CD4-positive, alpha-beta T cell treated with Interleukin-1 beta for 1 hour (primary cell): ENCODE data around the gene HIC2.
"Not testable (repeated sequence)": the region's sequence is repeated elsewhere in the genome, so short reads cannot be mapped to it uniquely, and the experiment has no call there.

Experiments used
- DNase-seq, 2 donors: peaks; one replicate each; pipeline ENCODE4 v3.0.0-alpha.2; 2020 to 2022

HIC2 gene

DNA sequence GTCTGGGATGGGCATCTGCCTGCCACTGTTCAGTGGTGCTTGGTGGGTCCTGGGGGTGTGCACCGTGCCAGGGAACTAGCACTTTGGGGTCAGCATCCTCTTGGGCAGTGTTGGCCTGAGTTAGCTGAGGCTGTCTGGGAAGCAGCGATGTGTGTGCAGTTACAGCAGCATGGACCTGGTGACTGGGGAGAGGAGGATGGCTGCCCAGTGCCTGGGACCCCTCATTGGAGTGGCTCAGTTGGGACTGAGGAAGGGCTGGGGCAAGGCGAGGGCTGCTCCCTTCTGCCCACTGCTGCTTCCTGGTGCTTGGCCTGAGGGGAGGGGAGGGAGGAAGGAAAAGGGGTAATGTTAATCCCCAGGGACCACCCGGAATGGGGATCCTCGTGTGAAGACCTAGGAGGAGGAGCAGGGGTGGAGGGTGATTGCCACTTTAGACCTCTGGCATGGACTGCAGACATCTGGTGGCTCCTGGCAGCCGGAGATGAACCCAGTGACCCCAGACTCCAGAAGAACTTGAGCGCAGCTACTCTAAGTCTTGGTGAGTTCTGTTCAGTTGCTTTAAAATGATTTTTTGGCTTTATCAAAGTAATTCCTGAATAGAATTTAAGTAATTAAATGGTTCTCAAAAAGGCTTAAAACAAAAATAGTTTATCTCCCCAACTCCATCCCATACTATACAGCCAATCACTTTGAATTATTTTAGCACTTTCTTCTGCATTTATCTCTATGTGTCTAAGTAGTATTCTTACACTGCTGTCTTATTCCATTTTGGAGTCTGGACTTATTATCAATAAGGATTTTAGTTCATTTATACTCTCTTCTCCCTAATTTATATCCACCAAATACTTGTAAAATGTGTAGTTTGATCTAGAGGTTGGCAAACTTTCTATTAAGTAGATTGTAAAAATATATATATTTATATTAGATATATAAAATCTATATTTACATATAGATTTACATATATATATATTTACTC lies 34.7 kb downstream of the HIC2 start:
- DNase-seq, result no peak

DNA sequence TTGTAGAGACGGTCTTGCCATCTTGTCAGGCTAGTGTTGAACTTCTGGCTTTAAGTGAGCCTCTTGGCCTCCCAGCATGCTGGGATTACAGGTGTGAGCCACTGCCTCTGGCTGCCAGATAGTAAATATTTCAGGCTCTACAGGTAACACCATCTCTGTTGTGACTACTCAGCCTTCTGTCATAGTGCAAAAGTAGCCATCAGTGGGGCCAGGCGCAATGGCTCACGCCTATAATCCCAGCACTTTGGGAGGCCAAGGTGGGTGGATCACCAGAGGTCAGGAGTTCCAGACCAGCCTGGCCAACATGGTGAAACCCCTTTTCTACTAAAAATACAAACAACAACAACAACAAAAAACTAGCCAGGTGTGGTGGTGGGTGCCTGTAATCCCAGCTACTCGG lies 35.5 kb downstream of the HIC2 start:
- DNase-seq, result not testable (repeated sequence)

DNA sequence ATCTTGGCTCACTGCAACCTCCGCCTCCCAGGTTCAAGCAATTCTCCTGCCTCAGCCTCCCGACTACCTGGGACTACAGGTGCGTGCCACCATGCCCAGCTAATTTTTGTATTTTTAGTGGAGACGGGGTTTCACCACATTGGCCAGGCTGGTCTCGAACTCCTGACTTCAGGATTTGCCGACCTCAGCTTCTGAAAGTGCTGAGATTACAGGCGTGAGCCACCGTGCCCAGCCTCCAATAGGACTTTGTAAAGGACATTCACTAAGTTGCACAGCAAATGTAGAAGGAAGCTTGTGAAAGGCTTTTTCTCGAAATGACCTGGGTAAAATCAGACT lies 37.8 kb downstream of the HIC2 start:
- DNase-seq, result not testable (repeated sequence)

DNA sequence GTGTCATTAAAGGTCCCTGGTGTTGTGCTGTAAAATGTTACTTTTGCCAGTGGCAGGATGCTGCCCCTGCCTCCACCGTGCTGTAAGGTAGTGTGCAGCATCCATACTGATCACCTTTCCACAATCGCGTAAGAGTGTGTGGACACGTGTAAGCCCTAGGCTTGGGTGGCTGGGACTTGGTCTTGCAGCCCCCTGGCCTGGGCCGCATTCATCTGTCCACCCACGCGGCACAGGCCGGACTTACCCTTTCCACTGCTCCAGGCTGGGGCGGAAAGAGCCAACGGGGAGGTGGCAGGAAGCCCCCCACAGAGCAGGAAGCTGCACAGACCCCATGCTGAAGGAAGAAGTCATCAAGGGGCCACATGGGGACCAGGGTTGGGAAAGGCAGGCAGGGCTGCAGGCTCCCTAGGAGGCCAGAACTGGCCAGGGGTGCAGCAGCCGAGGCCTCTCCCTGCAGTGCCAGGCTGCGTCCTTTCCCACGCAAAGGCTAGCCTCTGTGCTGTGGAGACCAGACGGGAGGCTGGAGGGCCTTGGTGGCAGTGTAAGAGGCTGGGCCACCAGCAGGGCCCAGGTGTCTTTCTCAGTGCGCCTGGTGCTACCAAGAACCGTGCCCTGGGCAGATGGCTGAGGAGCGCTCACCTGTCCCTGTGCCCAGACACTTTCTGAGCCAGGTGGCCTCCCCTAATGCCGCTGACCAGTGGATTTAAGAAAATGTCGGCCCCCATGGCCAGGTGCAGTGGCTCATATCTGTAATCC lies 38.3 kb downstream of the HIC2 start:
- DNase-seq, result no peak

DNA sequence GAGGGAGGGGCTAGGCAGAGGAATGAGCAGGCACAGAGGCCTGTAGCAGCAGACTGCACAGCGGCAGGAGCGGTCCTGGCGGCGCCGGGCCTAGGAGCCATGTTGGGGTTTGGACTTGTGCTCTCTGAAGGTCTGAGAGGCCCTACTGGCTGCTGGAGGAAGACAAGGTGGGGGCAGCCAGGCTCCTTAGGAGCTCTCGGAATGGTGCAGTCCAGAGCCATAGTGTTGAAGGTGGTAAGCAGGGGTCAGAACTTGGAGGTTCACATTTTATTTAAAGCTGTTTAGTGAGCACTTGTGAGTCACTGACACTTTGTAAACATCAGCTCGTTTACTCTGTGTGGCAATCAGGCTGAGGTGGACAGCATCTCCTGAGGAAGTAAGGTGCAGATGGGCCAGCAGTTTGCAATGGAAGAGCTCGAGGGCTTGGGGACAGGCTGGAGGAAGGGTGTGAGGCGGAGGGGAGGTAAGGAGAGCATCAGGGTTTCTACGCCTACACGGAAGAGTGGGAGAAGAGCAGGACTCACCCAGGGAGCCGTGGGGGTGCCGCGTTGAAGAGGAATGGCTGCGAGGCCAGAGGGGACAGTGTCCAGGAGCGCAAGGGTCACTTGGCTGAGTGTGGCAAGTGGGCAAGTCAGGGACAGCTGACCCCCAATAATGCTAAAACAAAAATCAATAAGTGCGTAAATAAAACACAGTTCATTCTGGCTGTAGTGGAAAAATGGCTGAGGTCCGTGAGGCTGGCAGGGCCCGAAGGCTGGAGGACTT lies 40.0 kb downstream of the HIC2 start:
- DNase-seq, result no peak

DNA sequence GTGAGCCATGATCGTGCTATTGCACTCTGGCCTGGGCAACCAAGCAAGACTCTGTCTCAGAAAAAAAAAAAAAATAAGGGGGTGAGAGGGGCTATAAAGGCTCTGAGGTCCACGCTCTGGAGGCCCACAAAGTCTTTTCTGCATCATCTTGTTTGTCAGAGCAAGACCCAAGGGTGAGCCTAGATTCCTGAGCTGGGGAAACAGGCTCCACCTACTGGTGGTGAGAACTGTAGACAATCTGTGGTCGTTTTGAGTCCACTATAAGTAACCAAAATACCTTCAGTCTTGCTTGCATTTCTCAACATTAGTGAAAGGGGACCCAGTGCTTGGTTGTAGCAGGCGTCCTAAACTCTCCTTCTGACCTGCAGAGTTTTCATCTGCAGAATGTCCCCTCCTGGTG lies 45.5 kb downstream of the HIC2 start:
- not testable (repeated sequence) for DNase-seq

DNA sequence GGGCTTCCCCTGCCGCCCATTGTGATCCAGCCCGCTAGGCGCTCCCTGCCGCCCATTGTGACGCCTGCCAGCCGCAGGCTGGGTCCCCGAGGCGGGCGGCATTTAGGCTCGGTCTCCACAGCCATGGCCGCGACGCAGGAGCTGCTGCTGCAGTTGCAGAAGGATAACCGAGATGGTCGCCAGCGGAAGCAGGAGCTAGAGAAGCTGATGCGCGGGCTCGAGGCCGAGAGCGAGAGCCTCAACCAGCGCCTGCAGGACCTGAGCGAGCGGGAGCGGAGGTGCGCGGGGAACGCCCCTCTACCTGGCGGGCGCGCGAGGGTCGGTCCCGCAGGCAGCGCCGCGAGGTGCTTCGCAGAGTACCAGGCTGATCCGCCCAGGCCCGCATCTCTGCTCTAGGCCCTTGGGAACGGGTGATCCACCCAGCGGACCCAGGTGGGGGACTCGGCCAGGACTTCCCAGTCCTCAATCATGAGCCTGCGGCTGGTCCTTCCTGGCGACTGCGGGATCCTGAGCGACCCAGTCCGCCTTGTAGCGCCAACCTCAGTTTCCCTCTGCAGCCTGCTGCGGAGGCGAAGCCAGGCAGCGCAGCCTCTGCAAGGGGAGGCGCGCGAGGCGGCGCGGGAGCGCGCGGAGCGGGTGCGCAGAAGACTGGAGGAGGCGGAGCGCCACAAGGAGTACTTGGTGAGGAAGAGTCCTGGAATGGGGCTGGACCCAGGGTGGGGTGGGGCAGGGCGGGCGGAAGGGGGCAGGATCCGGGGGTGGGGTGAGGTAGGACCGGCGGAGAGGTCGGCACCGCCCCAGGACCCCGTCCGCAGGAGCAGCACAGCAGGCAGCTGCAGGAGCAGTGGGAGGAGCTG lies 50.4 kb downstream of the HIC2 start, which contains the start of gene TMEM191C:
TSS of gene TMEM191C (plus strand) at position 51 of the 857 bp plus-strand sequence. CDS start at position 124, 73 bp downstream.
- not testable (repeated sequence) for DNase-seq

DNA sequence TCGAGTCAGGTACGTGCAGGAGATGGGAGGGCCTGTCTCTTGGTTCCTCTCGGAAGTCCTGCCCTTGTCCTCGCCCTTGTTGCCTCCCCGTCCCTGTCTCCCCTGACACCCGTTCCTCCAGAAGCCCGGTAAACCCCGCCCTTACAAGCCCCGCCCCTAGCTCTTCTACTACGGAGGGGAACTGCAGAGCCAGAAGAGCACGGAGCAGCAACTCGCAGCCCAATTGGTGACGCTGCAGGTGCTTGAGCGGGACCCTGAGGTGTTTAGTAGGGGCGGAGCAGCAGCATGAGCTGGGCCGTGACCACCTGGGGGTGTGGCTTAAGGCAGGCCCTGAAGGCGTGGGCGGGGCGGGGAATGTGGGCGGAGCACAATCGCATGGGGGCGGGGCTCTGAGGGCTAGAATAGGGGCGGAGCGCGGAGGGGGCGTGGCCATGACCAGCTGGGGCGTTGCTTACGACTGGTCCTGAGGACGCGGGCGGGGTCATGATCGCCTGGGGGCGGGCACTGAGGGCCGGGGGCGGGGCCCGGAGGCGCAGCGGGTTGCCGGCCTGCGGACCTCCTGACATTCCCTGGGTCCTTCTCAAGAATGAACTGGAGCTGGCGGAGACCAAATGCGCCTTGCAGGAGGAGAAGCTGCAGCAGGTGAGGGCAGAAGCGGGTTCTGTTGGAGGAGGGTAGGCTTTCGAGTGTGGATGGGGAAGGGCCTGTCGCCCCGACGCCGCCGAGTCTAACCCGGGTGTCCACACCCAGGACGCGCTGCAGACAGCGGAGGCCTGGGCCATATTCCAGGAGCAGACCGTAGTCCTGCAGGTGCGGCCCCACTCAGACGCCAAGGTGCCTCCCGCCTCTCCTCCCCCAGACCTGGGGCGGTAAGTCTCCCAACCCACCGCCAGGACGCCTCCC lies 51.3 kb downstream of the HIC2 start:
- peak; percentile 92 to 96 for DNase-seq

DNA sequence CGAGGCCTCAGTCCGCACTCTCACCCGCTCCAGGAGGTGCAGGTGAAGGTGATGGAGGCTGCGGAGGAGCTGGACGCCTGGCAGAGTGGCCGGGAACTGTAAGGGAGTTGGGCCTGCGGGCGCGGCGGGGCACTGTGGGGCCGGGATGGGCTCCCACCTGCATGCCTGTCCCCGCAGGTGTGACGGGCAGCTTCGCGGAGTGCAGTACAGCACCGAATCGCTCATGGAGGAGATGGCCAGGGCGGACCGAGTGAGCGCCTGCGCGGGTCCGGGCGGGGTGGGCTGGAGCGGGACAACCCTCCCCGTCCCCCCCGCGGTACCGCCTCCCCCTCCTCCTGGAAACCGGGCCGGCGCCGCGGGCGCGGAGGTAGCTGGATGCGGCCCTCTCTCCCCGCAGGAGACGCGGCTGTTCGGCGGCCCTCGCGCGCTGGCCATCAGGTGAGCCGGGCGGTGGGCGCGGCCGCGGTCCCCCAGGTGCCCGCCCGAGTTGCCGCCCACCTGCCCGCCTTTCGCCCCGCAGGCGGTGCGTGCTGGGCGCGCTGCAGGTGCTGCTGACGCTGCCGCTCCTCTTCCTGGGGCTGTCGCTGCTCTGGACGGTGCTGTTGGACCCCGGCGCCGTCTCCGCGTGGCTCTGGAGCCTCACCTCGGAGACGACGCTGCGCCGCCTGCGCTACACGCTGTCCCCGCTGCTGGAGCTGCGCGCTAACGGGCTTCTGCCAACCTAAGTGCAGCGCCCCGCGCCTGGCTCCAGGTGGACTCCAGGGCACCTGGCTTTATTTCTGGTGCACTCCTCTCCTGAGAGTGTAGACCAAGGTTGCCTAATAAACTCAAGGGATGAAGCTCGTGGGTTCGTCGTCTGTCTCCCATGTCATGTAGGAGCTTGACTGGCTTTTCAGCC lies 52.2 kb downstream of the HIC2 start:
- DNase-seq, result not testable (repeated sequence)

DNA sequence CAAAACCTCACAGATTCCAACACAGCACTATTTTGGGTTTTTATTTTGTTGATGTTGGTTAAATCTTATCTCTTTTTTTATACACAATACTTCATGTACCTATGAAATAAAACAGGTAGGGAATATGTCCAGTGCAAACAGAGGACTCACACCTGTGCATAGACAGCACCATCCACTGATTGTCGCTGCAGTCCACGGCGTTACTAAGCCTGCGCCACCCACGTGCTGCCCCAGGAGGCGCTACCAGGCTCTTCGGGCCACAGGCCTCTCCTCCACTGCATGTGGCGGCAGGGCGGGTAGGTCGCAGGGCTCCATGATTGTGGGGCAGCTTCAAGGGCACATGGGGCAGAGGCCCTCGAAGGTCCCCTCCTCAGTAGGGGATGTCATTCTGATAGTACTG lies 55.8 kb downstream of the HIC2 start:
- DNase-seq, result not testable (repeated sequence)

DNA sequence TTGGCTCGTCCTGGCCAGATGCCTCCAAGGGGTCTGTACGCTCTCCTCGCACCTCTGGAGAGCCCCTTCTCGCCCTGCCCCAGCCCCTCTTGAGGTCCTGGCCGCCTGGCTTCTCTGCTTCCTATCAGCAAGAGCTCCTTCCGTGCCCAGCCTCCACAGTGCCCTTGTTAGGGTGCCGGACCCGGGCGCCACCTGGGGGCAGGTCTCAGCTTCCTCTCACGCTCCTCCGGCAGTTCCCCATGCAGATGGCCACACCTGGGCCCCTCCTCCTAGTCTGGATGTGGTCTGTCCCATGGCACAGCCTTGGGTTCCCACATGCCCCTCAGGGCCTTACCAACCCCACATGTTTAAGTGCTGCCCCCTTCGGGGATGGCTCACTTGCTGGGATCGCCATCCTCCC lies 56.5 kb downstream of the HIC2 start:
- not testable (repeated sequence) for DNase-seq

DNA sequence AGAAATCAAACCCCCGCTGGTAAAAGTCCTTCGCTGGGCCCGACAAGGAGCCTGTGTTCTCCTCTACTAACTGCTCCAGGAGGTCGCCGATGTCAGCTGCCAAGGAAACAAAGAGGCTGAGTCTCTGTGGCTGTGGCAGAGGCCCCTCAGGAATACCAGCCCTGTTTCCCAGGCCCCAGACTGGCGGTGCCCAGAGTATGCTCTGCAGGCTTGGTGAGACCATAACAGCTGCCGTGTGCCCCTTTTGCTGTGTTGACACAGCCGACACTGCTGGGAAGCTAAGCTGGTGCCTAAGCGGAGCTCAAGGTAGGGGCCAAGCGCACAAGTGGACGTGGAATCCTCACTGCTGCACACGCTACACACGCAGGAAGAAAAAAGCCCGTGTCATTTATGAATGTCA lies 66.9 kb downstream of the HIC2 start:
- not testable (repeated sequence) for DNase-seq

DNA sequence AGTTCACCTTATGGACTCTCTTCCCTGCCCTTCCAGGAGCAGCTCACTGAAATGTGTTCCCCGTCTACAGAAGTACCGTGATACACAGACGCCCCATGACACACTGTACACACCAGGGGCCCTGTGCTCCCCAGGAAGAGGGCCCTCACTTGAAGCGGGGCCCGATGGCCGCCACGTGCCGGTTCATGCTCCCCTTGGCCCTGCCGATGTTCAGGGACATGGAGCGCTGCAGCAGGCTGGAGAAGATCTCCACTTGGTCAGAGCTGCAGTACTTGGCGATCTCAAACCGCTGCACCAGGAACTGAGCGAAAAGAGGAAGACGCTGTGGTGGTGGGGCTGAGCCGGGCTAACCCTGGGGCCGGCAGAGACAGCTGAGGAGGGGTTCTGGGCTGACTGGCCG lies 70.6 kb downstream of the HIC2 start:
- DNase-seq, result not testable (repeated sequence)

DNA sequence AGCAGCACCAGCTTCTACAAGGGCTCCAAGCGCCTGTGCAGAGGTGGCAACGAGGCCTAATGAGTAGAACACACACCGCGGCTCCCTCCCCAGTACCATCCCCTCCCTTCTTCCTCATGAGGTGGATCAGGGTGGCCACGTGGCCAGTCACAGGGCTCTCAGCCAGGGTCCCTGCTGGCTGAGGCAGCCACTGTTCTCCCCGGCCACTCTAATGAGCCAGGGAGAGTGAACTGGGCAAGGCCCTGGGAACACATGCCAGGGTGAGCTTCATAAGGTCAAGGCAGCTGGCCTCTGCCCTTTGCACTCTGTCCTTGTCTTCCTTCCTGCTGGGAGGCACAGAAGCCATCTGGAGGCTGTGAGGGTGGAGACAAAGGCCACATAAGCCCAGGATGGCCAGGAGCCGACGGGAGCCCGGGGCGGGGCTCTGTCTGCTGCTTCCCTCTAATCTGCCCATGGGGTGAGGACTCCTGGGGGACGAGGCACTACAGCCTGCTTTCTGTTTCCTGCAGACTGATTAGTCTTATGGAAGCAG lies 72.0 kb downstream of the HIC2 start:
- DNase-seq, result not testable (repeated sequence)

DNA sequence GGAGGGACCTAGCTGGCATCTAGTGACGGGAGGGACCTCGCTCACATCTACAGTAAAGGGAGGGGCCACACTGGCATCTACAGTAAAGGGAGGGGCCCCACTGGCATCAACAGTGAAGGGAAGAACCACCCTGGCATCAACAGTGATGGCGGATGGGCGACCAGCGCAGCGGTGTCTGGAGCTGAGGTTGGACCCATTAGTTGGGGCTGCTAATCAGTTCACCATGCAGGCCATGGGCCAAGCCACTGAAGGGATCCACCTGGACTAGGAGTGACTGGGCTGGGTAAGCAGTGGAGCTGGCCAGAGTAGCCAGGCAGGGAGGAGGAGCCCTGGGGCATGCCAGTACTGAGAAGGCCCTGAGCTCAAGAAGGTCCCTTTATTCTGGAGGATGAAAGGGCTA lies 73.4 kb downstream of the HIC2 start:
- DNase-seq, result not testable (repeated sequence)

DNA sequence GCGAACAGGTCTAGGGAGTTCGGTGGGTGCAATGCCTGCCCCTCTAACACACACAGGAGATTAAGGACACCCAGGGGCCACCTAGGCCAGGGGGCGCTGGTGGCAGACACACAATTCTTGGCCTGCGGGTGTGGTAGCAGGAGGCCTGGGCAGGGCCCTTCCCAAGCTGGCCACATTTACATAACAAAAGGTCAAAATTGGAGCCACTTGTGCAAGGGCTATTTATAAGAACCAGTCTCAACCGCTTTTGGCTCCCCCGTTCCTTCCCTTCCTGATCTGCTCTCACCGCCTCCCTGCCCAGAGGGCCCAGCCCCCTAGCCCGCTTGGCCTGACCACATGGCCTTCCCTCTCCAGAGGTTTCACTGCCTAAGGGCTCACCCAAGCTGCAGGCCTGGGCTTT lies 75.1 kb downstream of the HIC2 start:
- DNase-seq, result not testable (repeated sequence)

DNA sequence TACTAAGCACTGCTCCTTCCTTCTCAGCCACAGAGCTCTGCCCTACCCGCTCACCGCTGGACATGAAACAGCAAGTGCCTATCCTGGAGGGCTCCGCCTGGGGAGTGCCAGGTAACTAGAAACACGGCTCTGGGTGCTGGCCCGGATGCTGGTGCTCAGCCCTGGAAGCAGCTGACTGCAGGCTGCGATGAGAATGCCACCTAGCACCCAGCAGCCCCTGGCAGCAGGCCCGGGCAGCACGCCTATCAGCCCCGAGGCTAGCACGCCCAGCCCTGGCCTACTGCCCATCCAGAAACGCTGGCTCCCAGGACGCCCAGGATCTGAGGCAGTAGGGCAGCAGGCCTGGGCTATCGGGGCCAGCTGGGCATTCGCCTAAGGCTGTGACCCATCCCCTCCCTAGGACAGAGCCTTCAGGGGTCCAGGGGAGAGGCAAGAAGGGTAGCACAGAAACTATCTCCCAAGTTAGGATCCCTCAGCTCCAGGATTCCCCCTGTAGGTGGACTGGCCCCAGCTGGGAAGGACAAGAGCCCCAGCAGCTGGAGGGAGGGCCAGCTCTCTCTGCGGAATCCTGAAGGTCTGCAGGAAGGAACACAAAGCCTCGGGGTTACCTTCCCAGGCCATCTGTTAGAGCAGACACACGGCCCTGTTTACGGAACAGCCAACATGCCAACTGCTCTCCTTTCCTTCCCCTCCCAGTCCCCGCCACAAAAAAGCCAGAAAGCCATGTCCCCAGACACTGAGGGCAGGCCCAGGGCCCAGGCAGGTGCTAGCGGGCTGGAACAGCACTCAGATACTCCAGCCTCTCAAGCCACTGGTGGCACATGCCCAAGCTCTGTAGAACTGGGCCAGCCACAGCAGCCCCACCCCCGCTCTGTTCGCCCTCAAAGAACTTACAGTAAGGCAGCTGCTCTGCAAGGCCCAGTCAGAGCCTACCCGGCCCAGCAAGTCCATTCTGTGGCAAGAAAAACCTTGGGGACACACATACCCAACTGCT lies 76.9 kb downstream of the HIC2 start:
- DNase-seq, result not testable (repeated sequence)

DNA sequence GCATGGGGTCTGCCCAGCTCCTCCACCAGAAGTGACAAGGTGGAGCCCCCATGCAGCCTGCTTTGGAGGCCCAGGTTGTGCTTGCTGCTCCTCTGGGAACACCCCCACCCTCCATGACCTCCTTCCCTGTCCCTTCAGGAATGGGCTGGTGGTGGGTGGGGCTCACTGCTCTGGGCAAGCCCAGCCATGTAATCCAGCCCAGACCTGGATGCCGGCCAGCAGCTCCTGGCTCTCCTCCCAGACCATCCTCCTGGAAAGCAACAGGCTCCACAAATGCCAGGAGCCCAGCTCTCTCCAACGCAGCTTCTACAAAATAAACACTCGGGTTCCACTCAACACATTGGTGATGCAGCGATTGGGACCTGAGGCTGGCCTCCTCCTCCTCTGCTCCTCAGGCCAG lies 80.8 kb downstream of the HIC2 start:
- not testable (repeated sequence) for DNase-seq
